NCI-H526 treated with DMSO at 0.1 percent for 48 hours (cell line): ENCODE measurements around the gene TOM1L2.
"Not testable (repeated sequence)": the region's sequence is repeated elsewhere in the genome, so short reads cannot be mapped to it uniquely, and the experiment has no call there.

Experiments used
- DNase-seq: peaks from one replicate; lab custom pipeline; 2025; lab: John Stamatoyannopoulos, UW

The TOM1L2 gene

GRCh38 chr17:17970699-17971430 is 1.3 kb downstream of the TOM1L2 start:
- DNase-seq: no peak

GRCh38 chr17:17966399-17966798 is 5.8 kb downstream of the TOM1L2 start:
- no peak for DNase-seq

- no peak for DNase-seq
Observed at GRCh38 chr17:17965152-17965721, 7.0 kb downstream of the TOM1L2 start.

GRCh38 chr17:17964710-17965109 is 7.5 kb downstream of the TOM1L2 start:
- DNase-seq: no peak

- no peak for DNase-seq
Observed at GRCh38 chr17:17963694-17964436, 8.3 kb downstream of the TOM1L2 start.

DNA sequence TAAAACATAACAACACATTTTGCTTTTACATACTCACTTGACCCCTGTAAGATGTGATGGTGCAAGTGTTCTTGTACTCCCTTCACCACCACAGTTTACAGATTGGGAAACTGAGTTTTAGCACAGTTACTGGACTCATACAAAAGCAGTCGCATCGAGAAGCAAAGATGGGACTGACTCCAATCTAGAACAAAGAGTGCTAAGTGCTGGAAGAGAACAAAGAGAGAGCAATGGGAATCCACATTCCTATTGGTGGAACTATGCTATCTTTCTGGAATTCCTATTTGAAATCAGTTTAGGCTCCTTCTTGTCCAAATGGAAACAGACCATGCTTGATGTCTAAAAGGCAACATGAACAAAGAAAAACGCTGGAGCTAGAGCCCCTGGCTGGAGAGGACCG is 9.1 kb downstream of the TOM1L2 start:
- no peak for DNase-seq

GRCh38 chr17:17960500-17961030 is 11.6 kb downstream of the TOM1L2 start:
- DNase-seq: no peak

DNA sequence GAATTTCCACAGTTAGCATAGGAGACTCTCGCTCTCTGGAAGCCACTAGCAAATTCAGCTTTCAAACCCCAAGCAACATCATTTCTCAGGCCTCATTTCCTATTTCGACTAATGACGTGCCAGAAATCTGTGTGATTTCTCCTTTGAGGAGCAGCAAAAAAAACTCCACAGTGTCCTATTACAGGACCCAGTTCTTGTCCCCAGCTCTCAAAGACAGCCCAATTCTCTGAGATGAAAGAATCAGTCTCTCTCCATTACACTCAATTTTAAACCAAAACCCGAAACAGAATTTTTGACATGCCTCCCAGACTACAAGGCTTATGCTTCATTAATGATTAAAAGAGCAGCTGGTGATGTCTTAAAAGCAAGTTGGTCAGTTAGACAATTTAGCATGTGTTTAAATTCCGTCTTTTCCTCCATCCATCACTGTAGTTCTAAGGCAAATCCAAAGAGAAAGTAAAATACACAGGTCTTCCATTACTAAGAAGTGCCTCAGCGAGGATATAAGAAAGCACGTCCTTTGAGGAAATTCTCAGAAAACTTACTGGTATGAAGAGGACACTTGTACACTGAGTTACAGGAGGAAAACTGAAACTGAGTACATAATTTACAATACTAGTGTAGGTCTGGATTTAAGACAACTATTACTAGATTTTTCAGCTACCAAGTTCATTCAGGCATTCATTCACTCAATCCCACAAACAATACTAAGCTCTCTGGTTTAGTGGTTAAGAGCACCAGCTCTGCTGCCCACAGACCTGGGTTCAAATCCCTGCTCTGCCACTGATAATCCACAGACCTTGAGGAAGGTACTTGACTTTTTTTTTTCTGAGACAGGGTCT is 12.5 kb downstream of the TOM1L2 start:
- no peak for DNase-seq

DNA sequence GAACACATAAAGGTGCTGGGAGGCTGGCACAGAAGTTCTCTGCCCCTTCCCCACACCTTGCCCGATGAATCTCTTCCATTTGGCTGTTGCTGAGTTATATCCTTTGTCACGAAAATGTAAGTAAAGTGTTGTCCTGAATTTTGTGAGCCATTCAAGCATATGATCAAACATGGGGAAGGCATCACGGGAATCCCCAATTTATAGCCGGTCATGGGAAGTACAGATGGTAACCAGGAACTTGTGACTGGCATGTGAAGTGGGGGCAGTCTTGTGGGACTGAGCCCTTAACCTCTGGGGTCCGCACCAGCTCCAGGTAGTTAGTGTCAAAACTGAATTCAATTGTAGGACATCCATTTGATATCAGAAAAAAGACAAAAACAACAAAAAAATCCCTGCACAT is 13.2 kb downstream of the TOM1L2 start:
- DNase-seq: no peak

GRCh38 chr17:17957584-17957916 is 14.7 kb downstream of the TOM1L2 start:
- DNase-seq: no peak

DNA sequence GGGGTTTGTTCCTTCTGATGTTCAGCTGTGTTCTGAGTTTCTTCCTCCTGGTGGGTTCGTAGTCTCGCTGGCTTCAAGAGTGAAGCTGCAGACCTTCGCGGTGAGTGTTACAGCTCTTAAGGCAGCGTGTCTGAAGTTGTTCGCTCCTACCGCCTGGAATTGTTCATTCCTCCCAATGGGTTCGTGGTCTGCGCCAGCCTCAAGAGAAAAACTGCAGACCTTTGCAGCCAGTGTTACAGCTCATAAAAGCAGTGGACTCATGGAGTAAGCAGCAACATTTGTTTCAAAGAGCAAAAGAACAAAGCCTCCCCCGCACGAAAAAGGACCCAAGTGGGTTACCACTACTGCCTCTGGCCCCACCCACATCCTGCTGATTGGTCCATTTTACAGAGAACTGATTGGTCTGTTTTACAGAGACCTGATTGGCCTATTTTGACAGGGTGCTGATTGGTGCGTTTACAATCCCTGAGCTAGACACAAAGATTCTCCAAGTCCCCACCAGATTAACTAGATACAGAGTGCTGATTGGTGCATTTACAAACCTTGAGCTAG is 16.3 kb downstream of the TOM1L2 start:
- not testable (repeated sequence) for DNase-seq

- DNase-seq: no peak
Observed at GRCh38 chr17:17954079-17954478, 18.1 kb downstream of the TOM1L2 start.

- no peak for DNase-seq
Observed at GRCh38 chr17:17952691-17953090, 19.5 kb downstream of the TOM1L2 start.

DNA sequence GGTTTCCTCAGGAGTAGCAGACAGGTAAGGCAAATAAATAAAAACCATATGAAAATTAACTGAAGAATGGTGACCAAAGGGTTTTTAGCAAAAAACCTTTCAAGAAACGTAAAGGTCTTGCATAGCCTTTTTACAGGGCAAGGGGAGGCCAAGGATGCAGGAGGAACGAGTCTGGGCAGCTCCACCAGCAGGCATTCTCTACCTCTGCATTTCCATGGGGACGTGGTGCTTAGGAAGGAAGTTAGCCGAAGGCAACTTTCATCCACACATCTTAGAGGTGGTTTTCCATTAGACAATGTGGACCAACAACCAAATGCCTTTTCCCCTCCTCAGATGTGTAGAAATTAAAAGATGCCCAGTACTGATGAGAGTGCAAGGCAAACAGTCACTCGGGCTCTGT is 20.7 kb downstream of the TOM1L2 start:
- no peak for DNase-seq

GRCh38 chr17:17950806-17951205 is 21.4 kb downstream of the TOM1L2 start:
- DNase-seq: no peak

DNA sequence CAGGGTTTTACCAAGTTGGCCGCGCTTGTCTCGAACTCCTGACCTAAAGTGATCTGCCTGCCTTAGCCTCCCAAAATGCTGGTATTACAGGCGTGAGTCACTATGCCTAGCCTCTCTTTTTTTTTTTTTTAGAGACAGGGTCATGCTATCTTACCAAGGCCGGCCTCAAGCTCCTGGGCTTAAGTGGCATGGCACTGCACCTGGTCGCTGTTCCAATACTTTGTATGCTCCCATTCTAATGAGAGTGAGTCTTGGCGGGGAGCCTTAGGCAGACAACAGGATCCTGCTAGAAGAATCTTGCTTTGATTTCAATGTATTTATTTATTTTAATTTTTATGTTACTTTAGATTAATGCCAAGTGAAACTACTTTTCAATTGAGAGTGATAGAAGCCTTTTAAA is 21.9 kb downstream of the TOM1L2 start:
- no peak for DNase-seq

- DNase-seq: no peak
Observed at GRCh38 chr17:17947966-17948365, 24.2 kb downstream of the TOM1L2 start.

DNA sequence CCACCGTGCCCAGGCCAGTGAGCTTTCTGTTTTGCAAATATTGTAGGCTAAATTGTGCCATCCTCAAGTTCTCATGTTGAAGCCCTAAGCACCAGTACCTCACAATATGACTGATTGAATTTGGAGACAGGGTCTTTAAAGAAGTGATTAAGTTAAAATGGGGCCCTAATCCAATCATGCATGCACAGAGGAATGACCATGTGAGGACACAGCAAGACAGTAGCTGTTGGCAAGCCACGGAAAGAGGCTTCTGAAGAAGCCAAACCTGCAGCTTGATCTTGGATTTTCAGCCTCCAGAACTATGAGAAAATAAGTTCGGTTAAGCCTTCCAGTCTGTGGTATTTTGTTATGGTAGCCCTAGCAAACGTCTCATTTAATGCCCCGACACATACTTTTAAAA is 24.9 kb downstream of the TOM1L2 start:
- DNase-seq: no peak

- DNase-seq: no peak
Observed at GRCh38 chr17:17946093-17946492, 26.1 kb downstream of the TOM1L2 start.

- no peak for DNase-seq
Observed at GRCh38 chr17:17944743-17945142, 27.5 kb downstream of the TOM1L2 start.

- DNase-seq: no peak
Observed at GRCh38 chr17:17944242-17944641, 28.0 kb downstream of the TOM1L2 start.
